Activated naive CD4-positive, alpha-beta T cell treated with anti-CD3 and anti-CD28 coated beads for 36 hours (primary cell): ENCODE measurements around the gene TPSAB1. TPM values are rescaled to one million over a fixed set of nuclear protein-coding genes. Genes with fewer than 3 reads are reported as not detected.
"Not testable (repeated sequence)": the region's sequence is repeated elsewhere in the genome, so short reads cannot be mapped to it uniquely, and the experiment has no call there.

ENCODE experiments used
- CTCF ChIA-PET: fragments of 350-600 bp; sonication (Branson Sonifier 250); formaldehyde crosslinking; loops from one replicate; lab custom pipeline; 2021; ENCODE audit warnings: antibody characterized with exemption; lab: Charles Lee
- DNase-seq: peaks from one replicate; pipeline ENCODE4 v3.0.0-alpha.2; 2020
- H3K27ac Mint-ChIP-seq: one replicate; pipeline ENCODE4 v1.8.0; 2021; ENCODE audit warnings: mild to moderate bottlenecking, mixed read lengths
- H3K27me3 Mint-ChIP-seq: one replicate; pipeline ENCODE4 v1.8.0; 2021; ENCODE audit warnings: low read depth, mixed read lengths
- H3K36me3 Mint-ChIP-seq: one replicate; pipeline ENCODE4 v1.8.0; 2021; ENCODE audit warnings: low read depth, mixed read lengths
- H3K4me1 Mint-ChIP-seq: one replicate; pipeline ENCODE4 v1.8.0; 2021; ENCODE audit warnings: low read depth, mixed read lengths
- H3K4me3 Mint-ChIP-seq: one replicate; pipeline ENCODE4 v1.8.0; 2021; ENCODE audit warnings: mild to moderate bottlenecking, moderate library complexity, mixed read lengths
- H3K9me3 Mint-ChIP-seq: one replicate; pipeline ENCODE4 v1.8.0; 2021; ENCODE audit warnings: mixed read lengths
- intact Hi-C: fragments of 100-400 bp; cut with micrococcal nuclease; formaldehyde crosslinking; loops from one replicate; pipeline ENCODE4 v1.15.1; 2023
- total RNA-seq, 2 experiments: library from RNA; stranded (reverse); gene quantifications; one replicate each; pipeline ENCODE4 v1.2.3, GENCODE V29; 2021

TPSAB1 gene
- total RNA-seq, 2 experiments from 2014 or later: not detected

- no peak overlapping the region for H3K27ac Mint-ChIP-seq
- H3K4me3 Mint-ChIP-seq: no peak overlapping the region
- H3K27me3 Mint-ChIP-seq: no peaks in the 10 kb centered on the region
- no peaks in the 10 kb centered on the region for H3K4me1 Mint-ChIP-seq
- no peaks in the 10 kb centered on the region for H3K36me3 Mint-ChIP-seq
- no peak for DNase-seq
- intact Hi-C loops: no loop called here
- H3K9me3 Mint-ChIP-seq: no peaks in the 10 kb centered on the region
- CTCF ChIA-PET: no interaction called here
These were observed 18.6 kb upstream of the TPSAB1 start for GRCh38 chr16:1221628-1222552.

GRCh38 chr16:1222553-1223354 is 17.8 kb upstream of the TPSAB1 start:
- intact Hi-C loops: no loop called here
- no peak overlapping the region for H3K27ac Mint-ChIP-seq
- no peaks in the 10 kb centered on the region for H3K9me3 Mint-ChIP-seq
- CTCF ChIA-PET: no interaction called here
- no peaks in the 10 kb centered on the region for H3K4me1 Mint-ChIP-seq
- no peak for DNase-seq
- H3K36me3 Mint-ChIP-seq: no peaks in the 10 kb centered on the region
- H3K4me3 Mint-ChIP-seq: no peak overlapping the region
- H3K27me3 Mint-ChIP-seq: no peaks in the 10 kb centered on the region

GRCh38 chr16:1223355-1224214 is 16.9 kb upstream of the TPSAB1 start:
- Mint-ChIP-seq H3K27me3 (no peaks in the 10 kb centered on the region), H3K4me3 (no peak overlapping the region), H3K4me1 (no peaks in the 10 kb centered on the region), H3K27ac (no peak overlapping the region), H3K9me3 (no peaks in the 10 kb centered on the region), H3K36me3 (no peaks in the 10 kb centered on the region)
- intact Hi-C loops: no loop called here
- DNase-seq: no peak
- CTCF ChIA-PET: no interaction called here

GRCh38 chr16:1224558-1224957 is 15.9 kb upstream of the TPSAB1 start:
- no peaks in the 10 kb centered on the region for H3K36me3 Mint-ChIP-seq
- CTCF ChIA-PET: no interaction called here
- intact Hi-C loops: no loop called here
- no peak for DNase-seq
- H3K9me3 Mint-ChIP-seq: no peaks in the 10 kb centered on the region
- no peak overlapping the region for H3K4me3 Mint-ChIP-seq
- H3K4me1 Mint-ChIP-seq: no peaks in the 10 kb centered on the region
- no peaks in the 10 kb centered on the region for H3K27me3 Mint-ChIP-seq
- H3K27ac Mint-ChIP-seq: no peak overlapping the region

GRCh38 chr16:1225051-1225451 is 15.5 kb upstream of the TPSAB1 start, which contains the start of gene TPSG1:
TPSG1 (minus strand) TSS chr16:1225268; CDS start chr16:1225252, 16 bp downstream.
- H3K36me3 Mint-ChIP-seq: no peaks in the 10 kb centered on the region
- CTCF ChIA-PET: no interaction called here
- H3K4me3 Mint-ChIP-seq: no peak within 1 kb of the TSS
- no peaks in the 10 kb centered on the region for H3K9me3 Mint-ChIP-seq
- no peaks in the 10 kb centered on the region for H3K4me1 Mint-ChIP-seq
- H3K27me3 Mint-ChIP-seq: no peaks in the 10 kb centered on the region
- H3K27ac Mint-ChIP-seq: no peak within 1 kb of the TSS
- no peak for DNase-seq
- intact Hi-C loops: no loop called here

- H3K36me3 Mint-ChIP-seq, H3K4me1 Mint-ChIP-seq, H3K4me3 Mint-ChIP-seq, H3K27me3 Mint-ChIP-seq, H3K9me3 Mint-ChIP-seq, intact Hi-C loops, DNase-seq, H3K27ac Mint-ChIP-seq: not testable (repeated sequence)
- CTCF ChIA-PET: interaction anchor here (0.5 kb wide), 1 partner anchor 1167 kb away, joined by 3 read pairs; no protein-coding TSS in a partner anchor
These were observed 14.7 kb upstream of the TPSAB1 start for GRCh38 chr16:1225728-1226311.

GRCh38 chr16:1226692-1227091 is 13.8 kb upstream of the TPSAB1 start:
- intact Hi-C loops: not testable (repeated sequence)

GRCh38 chr16:1228227-1228626 is 12.3 kb upstream of the TPSAB1 start:
- H3K4me1 Mint-ChIP-seq, H3K27ac Mint-ChIP-seq, H3K9me3 Mint-ChIP-seq, H3K36me3 Mint-ChIP-seq, H3K27me3 Mint-ChIP-seq, H3K4me3 Mint-ChIP-seq, intact Hi-C loops, DNase-seq, CTCF ChIA-PET: not testable (repeated sequence)

More at GRCh38 chr16:1226692-1227091, 13.8 kb upstream of the TPSAB1 start:
- H3K9me3 Mint-ChIP-seq, H3K4me3 Mint-ChIP-seq, H3K27me3 Mint-ChIP-seq, CTCF ChIA-PET, H3K4me1 Mint-ChIP-seq, DNase-seq, H3K27ac Mint-ChIP-seq, H3K36me3 Mint-ChIP-seq: not testable (repeated sequence)

GRCh38 chr16:1229476-1229875 is 11.0 kb upstream of the TPSAB1 start:
- intact Hi-C loops: not testable (repeated sequence)

GRCh38 chr16:1230084-1230470 is 10.4 kb upstream of the TPSAB1 start, which contains the start of gene TPSB2:
TPSB2 (minus strand) TSS chr16:1230184; CDS start chr16:1229951, 233 bp downstream.
- H3K27me3 Mint-ChIP-seq, H3K27ac Mint-ChIP-seq, DNase-seq, H3K4me3 Mint-ChIP-seq, H3K36me3 Mint-ChIP-seq, intact Hi-C loops, CTCF ChIA-PET, H3K9me3 Mint-ChIP-seq, H3K4me1 Mint-ChIP-seq: not testable (repeated sequence)

More at GRCh38 chr16:1229476-1229875, 11.0 kb upstream of the TPSAB1 start:
- H3K4me3 Mint-ChIP-seq, H3K9me3 Mint-ChIP-seq, CTCF ChIA-PET, H3K27me3 Mint-ChIP-seq, H3K36me3 Mint-ChIP-seq, DNase-seq, H3K4me1 Mint-ChIP-seq, H3K27ac Mint-ChIP-seq: not testable (repeated sequence)

- DNase-seq, CTCF ChIA-PET, H3K36me3 Mint-ChIP-seq, intact Hi-C loops, H3K4me3 Mint-ChIP-seq, H3K27ac Mint-ChIP-seq, H3K4me1 Mint-ChIP-seq, H3K27me3 Mint-ChIP-seq, H3K9me3 Mint-ChIP-seq: not testable (repeated sequence)
These were observed 9.9 kb upstream of the TPSAB1 start for GRCh38 chr16:1230471-1231212.
